Right lobe of liver (tissue), 4 donors: ENCODE data around the gene GJD3.
"Not testable (repeated sequence)": the region's sequence is repeated elsewhere in the genome, so short reads cannot be mapped to it uniquely, and the experiment has no call there.

Experiments used
- POLR2A ChIP-seq: fragments of 450-650 bp; IDR thresholded peaks from one replicate; pipeline ENCODE4 v1.6.1; 2017; ENCODE audit warnings: antibody characterized with exemption, mild to moderate bottlenecking
- TF ChIP-seq, protein P1 (sequence below), 4 donors: fragments of 200-600 bp in 3 of 4; fragments of 450-650 bp in 1 of 4; IDR thresholded peaks; one replicate each; pipeline versions ENCODE4 v1.5.1 to v1.8.0; 2016 to 2022; ENCODE audit warnings: antibody characterized with exemption in 4 of 4, mild to moderate bottlenecking in 2 of 4
- donor health status: DM: no; HTN: no; CAD: no.
- donor health status: DM: no; HTN: no; CAD: no.
- donor health status: DM: no; HTN: yes; CAD: no.

DNA sequence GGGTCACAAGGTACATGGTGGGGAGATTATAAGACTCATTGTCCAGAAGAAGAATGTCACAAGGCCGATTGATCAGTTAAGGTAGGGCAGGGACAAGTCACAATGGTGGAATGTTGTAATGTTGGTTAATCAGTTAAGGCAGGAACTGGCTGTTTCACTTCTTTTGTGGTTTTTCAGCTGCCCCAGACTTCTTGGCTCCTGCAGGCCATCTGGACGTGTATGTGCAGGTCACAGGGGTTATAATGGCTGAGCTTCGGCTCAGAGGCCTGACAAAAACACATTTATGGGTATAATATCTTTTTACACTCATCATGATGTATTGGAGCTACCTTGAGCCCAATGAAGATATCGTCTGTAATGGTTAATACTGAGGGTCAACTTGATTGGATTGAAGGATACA lies 8.1 kb upstream of the GJD3 start:
- TF ChIP-seq POLR2A = not testable (repeated sequence)
- TF ChIP-seq, protein P1, sequence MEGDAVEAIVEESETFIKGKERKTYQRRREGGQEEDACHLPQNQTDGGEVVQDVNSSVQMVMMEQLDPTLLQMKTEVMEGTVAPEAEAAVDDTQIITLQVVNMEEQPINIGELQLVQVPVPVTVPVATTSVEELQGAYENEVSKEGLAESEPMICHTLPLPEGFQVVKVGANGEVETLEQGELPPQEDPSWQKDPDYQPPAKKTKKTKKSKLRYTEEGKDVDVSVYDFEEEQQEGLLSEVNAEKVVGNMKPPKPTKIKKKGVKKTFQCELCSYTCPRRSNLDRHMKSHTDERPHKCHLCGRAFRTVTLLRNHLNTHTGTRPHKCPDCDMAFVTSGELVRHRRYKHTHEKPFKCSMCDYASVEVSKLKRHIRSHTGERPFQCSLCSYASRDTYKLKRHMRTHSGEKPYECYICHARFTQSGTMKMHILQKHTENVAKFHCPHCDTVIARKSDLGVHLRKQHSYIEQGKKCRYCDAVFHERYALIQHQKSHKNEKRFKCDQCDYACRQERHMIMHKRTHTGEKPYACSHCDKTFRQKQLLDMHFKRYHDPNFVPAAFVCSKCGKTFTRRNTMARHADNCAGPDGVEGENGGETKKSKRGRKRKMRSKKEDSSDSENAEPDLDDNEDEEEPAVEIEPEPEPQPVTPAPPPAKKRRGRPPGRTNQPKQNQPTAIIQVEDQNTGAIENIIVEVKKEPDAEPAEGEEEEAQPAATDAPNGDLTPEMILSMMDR (IDR thresholded peaks at IDR 0.05) = not testable (repeated sequence)
